HL-60 (cell line): ENCODE data around the gene ZNF761.
"Not testable (repeated sequence)": the region's sequence is repeated elsewhere in the genome, so short reads cannot be mapped to it uniquely, and the experiment has no call there.

ENCODE experiments used
- GABPA ChIP-seq: IDR thresholded peaks from 2 replicates; pipeline ENCODE4 v1.6.1; 2012; ENCODE audit warnings: low read depth
- POLR2AphosphoS5 ChIP-seq: IDR thresholded peaks from 2 replicates; pipeline ENCODE4 v1.6.1; 2012; ENCODE audit warnings: low read depth
- TF ChIP-seq, protein P1 (sequence below): IDR thresholded peaks from one replicate; pipeline ENCODE4 v1.5.1; 2011; ENCODE audit warnings: low read length, control low read depth, inconsistent platforms; ENCODE audit not compliant: insufficient read depth

DNA sequence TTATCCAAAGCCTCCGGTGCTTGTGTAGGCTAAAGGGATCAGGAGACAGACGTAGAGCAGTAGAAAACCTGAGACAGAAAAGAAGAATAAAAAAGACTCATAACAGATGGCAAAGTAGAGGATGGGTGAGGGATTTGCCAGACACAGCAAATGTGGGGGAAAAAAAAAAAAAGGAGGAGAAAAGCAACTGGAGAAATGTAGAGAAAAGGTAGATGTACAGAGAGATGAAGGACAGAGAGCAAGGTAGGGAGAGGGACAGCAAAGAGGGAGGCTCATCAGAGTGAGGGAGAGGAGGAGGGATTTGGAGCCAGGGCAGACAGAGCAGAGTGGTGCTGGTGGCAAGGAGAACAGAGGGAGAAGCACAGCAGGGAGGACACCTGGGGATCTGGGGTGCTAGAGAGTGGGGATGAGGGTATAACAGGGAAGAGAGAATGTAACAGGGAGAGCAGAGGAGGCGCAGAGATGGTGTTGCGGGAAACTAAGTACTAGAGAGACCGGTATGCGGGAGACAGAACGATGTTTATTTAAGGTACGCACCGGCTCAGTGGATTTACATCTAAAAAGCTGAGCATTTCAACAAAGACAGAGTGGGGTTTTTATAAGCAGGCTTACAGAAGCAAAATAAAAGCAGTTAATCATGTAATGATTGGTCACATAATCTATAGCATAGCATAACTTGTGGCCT is 35.8 kb upstream of the ZNF761 start:
- TF ChIP-seq, protein P1, sequence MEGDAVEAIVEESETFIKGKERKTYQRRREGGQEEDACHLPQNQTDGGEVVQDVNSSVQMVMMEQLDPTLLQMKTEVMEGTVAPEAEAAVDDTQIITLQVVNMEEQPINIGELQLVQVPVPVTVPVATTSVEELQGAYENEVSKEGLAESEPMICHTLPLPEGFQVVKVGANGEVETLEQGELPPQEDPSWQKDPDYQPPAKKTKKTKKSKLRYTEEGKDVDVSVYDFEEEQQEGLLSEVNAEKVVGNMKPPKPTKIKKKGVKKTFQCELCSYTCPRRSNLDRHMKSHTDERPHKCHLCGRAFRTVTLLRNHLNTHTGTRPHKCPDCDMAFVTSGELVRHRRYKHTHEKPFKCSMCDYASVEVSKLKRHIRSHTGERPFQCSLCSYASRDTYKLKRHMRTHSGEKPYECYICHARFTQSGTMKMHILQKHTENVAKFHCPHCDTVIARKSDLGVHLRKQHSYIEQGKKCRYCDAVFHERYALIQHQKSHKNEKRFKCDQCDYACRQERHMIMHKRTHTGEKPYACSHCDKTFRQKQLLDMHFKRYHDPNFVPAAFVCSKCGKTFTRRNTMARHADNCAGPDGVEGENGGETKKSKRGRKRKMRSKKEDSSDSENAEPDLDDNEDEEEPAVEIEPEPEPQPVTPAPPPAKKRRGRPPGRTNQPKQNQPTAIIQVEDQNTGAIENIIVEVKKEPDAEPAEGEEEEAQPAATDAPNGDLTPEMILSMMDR, result not testable (repeated sequence)
- TF ChIP-seq POLR2AphosphoS5, GABPA: not testable (repeated sequence)
